H1 (cell line): ENCODE data around the gene GALNT9. TPM values are rescaled to one million over a fixed set of nuclear protein-coding genes. Genes with fewer than 3 reads are reported as not detected.

Experiments used
- BACH1 ChIP-seq: IDR thresholded peaks from 2 replicates; pipeline ENCODE4 v1.6.1; 2012; ENCODE audit warnings: low read length, improper control_type of control experiment
- CBX5 ChIP-seq: fragments of 300-800, 300-1000 bp; sonication (generic); IDR thresholded peaks from 2 replicates; pipeline ENCODE4 v1.7.1; 2016; ENCODE audit warnings: antibody characterized with exemption, low read length, low read depth
- CEBPB ChIP-seq: IDR thresholded peaks from 2 replicates; pipeline ENCODE4 v1.6.1; 2012; ENCODE audit warnings: low read depth, low read length
- CHD1 ChIP-seq: IDR thresholded peaks from 2 replicates; pipeline ENCODE4 v1.6.1; 2012; ENCODE audit warnings: low read depth, low read length, improper control_type of control experiment
- CREB1 ChIP-seq: IDR thresholded peaks from 2 replicates; pipeline ENCODE4 v1.6.1; 2012; ENCODE audit warnings: inconsistent platforms
- FOSL1 ChIP-seq: IDR thresholded peaks from 2 replicates; pipeline ENCODE4 v1.6.1; 2011; ENCODE audit warnings: mild to moderate bottlenecking, low read depth, low read length, moderate library complexity; ENCODE audit not compliant: insufficient read depth
- HDAC2 ChIP-seq, 2 experiments: fragments of 300-600 bp in 1 of 2; sonication (generic) in 1 of 2; IDR thresholded peaks; 2 replicates each; pipeline ENCODE4 v1.6.1; 2011 to 2012; ENCODE audit warnings: low read depth in 2 of 2, low read length in 2 of 2, mild to moderate bottlenecking in 2 of 2, moderate library complexity in 2 of 2, borderline replicate concordance in 1 of 2, inconsistent platforms in 1 of 2
- JUND ChIP-seq: IDR thresholded peaks from 2 replicates; pipeline ENCODE4 v1.6.1; 2011; ENCODE audit warnings: mild to moderate bottlenecking, improper control_type of control experiment, low read length
- KDM5A ChIP-seq: fragments of 200-600 bp; IDR thresholded peaks from 2 replicates; pipeline ENCODE4 v1.7.1; 2012; ENCODE audit warnings: mild to moderate bottlenecking, low read length, inconsistent platforms, mixed read lengths
- MAFK ChIP-seq: IDR thresholded peaks from 2 replicates; pipeline ENCODE4 v1.6.1; 2012; ENCODE audit warnings: low read depth, mild to moderate bottlenecking, improper control_type of control experiment, low read length
- PHF8 ChIP-seq: fragments of 200-600 bp; sonication (generic); conservative IDR thresholded peaks from 2 replicates; pipeline ENCODE4 v1.7.1; 2012; ENCODE audit warnings: low read depth, mild to moderate bottlenecking, inconsistent platforms, low read length, moderate library complexity
- POLR2A ChIP-seq, 2 experiments: IDR thresholded peaks; 1 replicate in 1 of 2; 2 replicates in 1 of 2; pipeline ENCODE4 v1.6.1; 2011; ENCODE audit warnings: low read depth in 2 of 2, low read length in 2 of 2, mild to moderate bottlenecking in 2 of 2; ENCODE audit errors: control extremely low read depth in 1 of 2
- RAD21 ChIP-seq, 2 experiments: IDR thresholded peaks in 1 of 2; conservative IDR thresholded peaks in 1 of 2; 2 replicates each; pipeline ENCODE4 v1.6.1; 2011; ENCODE audit warnings: low read depth in 2 of 2, low read length in 2 of 2, improper control_type of control experiment in 1 of 2, inconsistent platforms in 1 of 2, mild to moderate bottlenecking in 1 of 2, moderate library complexity in 1 of 2
- RFX5 ChIP-seq: IDR thresholded peaks from 2 replicates; pipeline ENCODE4 v1.6.1; 2011; ENCODE audit warnings: low read depth, low read length, improper control_type of control experiment, borderline replicate concordance
- RXRA ChIP-seq: IDR thresholded peaks from 2 replicates; pipeline ENCODE4 v1.6.1; 2011; ENCODE audit warnings: low read depth, mild to moderate bottlenecking, low read length, moderate library complexity; ENCODE audit not compliant: insufficient read depth
- SAP30 ChIP-seq: fragments of 300-600 bp; sonication (generic); IDR thresholded peaks from 2 replicates; pipeline ENCODE4 v1.7.1; 2012; ENCODE audit warnings: low read length, moderate library complexity, mild to moderate bottlenecking, inconsistent platforms; ENCODE audit not compliant: insufficient read depth, insufficient replicate concordance
- SP4 ChIP-seq: IDR thresholded peaks from 2 replicates; pipeline ENCODE4 v1.6.1; 2012; ENCODE audit warnings: low read length, inconsistent platforms
- SUZ12 ChIP-seq: fragments of 200-600 bp; sonication (generic); IDR thresholded peaks from 2 replicates; pipeline ENCODE4 v1.6.1; 2012; ENCODE audit warnings: mild to moderate bottlenecking, inconsistent platforms, low read length, moderate library complexity, mixed read lengths
- YY1 ChIP-seq: IDR thresholded peaks from 2 replicates; pipeline ENCODE4 v1.6.1; 2011; ENCODE audit warnings: low read depth, mild to moderate bottlenecking, low read length
- ZNF274 ChIP-seq: IDR thresholded peaks from 2 replicates; pipeline ENCODE4 v1.7.0; 2012; ENCODE audit warnings: low read length, borderline replicate concordance; ENCODE audit errors: extremely low read depth
- polyA plus RNA-seq, 7 experiments: library from polyadenylated mRNA; depleted of rRNA in 3 of 7; stranded (reverse) in 5 of 7; unstranded in 2 of 7; fragments of >200 nt in 5 of 7; fragments of 200-250 nt in 2 of 7; gene quantifications; 1 replicate in 5 of 7; 2 replicates in 1 of 7; 4 replicates in 1 of 7; pipeline versions ENCODE4 v1.2.1 to v1.2.3, GENCODE V29; 2011 to 2013; ENCODE audit warnings: missing spikeins in 2 of 7, mixed read lengths in 2 of 7
- total RNA-seq: library from RNA; stranded (reverse); fragmentation: NEBNext Ultra II Directional; extraction: Animal tissue kit (Norgen Biotek cat#: 25700); gene quantifications from 2 replicates; pipeline ENCODE4 v1.2.1, GENCODE V29; 2021
- TF ChIP-seq, protein P1 (sequence below), 3 experiments: IDR thresholded peaks; 1 replicate in 2 of 3; 2 replicates in 1 of 3; pipeline versions ENCODE4 v1.5.1 to v1.6.1; 2011; ENCODE audit warnings: low read length in 3 of 3, mild to moderate bottlenecking in 3 of 3, inconsistent platforms in 2 of 3, low read depth in 1 of 3, moderate library complexity in 1 of 3; ENCODE audit not compliant: insufficient read depth in 1 of 3; ENCODE audit errors: control extremely low read depth in 1 of 3
- TF ChIP-seq, protein P2 (sequence below): IDR thresholded peaks from 2 replicates; pipeline ENCODE4 v1.6.1; 2012; ENCODE audit warnings: low read length, inconsistent platforms

The GALNT9 gene
- total and polyA plus RNA-seq, 2 of the 8 experiments (the other 6 are each of a cell fraction or from before 2014, with no cell fraction given), result 2.0 to 3.6 TPM

DNA sequence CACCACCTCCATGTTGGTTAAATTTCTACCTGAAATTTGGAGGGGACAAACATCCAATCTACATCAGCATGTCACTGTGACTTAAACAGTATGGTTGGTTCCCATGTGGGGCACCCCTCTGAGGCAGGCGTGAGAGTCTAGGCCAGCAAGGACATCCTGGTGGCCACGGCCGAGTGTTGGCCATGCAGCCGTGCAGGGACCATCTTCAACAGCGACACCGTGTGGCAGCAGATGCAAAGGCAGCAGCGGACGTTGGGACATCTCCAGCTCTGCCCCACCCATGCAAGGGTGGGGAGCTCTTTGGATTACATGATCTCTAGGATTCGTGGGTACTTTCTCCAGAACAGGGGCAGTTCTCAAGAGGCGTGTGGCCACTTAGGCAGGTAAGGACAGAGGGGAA, 135.3 kb downstream of the GALNT9 start (continued):
- TF ChIP-seq HDAC2 (IDR thresholded peaks at IDR 0.05; ENCODE audit: borderline replicate concordance in 1 of 2, low read depth in 2 of 2, low read length in 2 of 2) (no peak), SAP30 (no peak), POLR2A (IDR thresholded peaks at IDR 0.05; ENCODE audit: control extremely low read depth in 1 of 2, low read depth in 2 of 2, low read length in 2 of 2) (no peak), ZNF274 (no peak), RXRA (no peak), RFX5 (no peak), RAD21 (IDR thresholded peaks at IDR 0.05 in 1 of 2, conservative IDR thresholded peaks at IDR 0.05 in 1 of 2; ENCODE audit: low read depth in 2 of 2, low read length in 2 of 2) (peak; percentile 54 to 65; a peak in 3 of 4 replicates), CHD1 (no peak), BACH1 (no peak), CBX5 (no peak), CREB1 (peak; percentile 27; the same call in 1 of the 2 replicates), MAFK (no peak), KDM5A (no peak), SUZ12 (no peak), SP4 (no peak), YY1 (no peak), JUND (no peak), PHF8 (no peak), FOSL1 (no peak), CEBPB (peak; percentile 45; the same call in 1 of the 2 replicates)
- TF ChIP-seq, protein P1, sequence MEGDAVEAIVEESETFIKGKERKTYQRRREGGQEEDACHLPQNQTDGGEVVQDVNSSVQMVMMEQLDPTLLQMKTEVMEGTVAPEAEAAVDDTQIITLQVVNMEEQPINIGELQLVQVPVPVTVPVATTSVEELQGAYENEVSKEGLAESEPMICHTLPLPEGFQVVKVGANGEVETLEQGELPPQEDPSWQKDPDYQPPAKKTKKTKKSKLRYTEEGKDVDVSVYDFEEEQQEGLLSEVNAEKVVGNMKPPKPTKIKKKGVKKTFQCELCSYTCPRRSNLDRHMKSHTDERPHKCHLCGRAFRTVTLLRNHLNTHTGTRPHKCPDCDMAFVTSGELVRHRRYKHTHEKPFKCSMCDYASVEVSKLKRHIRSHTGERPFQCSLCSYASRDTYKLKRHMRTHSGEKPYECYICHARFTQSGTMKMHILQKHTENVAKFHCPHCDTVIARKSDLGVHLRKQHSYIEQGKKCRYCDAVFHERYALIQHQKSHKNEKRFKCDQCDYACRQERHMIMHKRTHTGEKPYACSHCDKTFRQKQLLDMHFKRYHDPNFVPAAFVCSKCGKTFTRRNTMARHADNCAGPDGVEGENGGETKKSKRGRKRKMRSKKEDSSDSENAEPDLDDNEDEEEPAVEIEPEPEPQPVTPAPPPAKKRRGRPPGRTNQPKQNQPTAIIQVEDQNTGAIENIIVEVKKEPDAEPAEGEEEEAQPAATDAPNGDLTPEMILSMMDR (IDR thresholded peaks at IDR 0.05; ENCODE audit: control extremely low read depth in 1 of 3, insufficient read depth in 1 of 3, low read depth in 1 of 3, low read length in 3 of 3), result peak in 2 of 3 experiments; percentile 93 to 96; a peak in 3 of 4 replicates
- TF ChIP-seq, protein P2, sequence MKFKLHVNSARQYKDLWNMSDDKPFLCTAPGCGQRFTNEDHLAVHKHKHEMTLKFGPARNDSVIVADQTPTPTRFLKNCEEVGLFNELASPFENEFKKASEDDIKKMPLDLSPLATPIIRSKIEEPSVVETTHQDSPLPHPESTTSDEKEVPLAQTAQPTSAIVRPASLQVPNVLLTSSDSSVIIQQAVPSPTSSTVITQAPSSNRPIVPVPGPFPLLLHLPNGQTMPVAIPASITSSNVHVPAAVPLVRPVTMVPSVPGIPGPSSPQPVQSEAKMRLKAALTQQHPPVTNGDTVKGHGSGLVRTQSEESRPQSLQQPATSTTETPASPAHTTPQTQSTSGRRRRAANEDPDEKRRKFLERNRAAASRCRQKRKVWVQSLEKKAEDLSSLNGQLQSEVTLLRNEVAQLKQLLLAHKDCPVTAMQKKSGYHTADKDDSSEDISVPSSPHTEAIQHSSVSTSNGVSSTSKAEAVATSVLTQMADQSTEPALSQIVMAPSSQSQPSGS, result no peak
